ENCODE measurements around the gene PHKB.

The PHKB gene

GRCh38 chr16:47613251-47613650, 152.1 kb downstream of the PHKB start:
- in situ Hi-C loops (cut with MboI; ENCODE audit: low pct_unique_long_range_greater_than_20kb, low sequenced_read_pairs, unreplicated experiment): no loop called here
- TF ChIP-seq CTCF (IDR thresholded peaks at IDR 0.05; ENCODE audit: extremely low read depth, insufficient read depth, missing control alignments): no peak
- DNase-seq (ENCODE audit: low spot score): no peak

- DNase-seq (ENCODE audit: low spot score): no peak
- in situ Hi-C loops (cut with MboI; ENCODE audit: low pct_unique_long_range_greater_than_20kb, low sequenced_read_pairs, unreplicated experiment): no loop called here
- no peak for TF ChIP-seq CTCF (IDR thresholded peaks at IDR 0.05; ENCODE audit: extremely low read depth, insufficient read depth, missing control alignments)
Measured at GRCh38 chr16:47617732-47618131, 156.6 kb downstream of the PHKB start.

- no peak for TF ChIP-seq CTCF (IDR thresholded peaks at IDR 0.05; ENCODE audit: extremely low read depth, insufficient read depth, missing control alignments)
- in situ Hi-C loops (cut with MboI; ENCODE audit: low pct_unique_long_range_greater_than_20kb, low sequenced_read_pairs, unreplicated experiment): no loop called here
- no peak for DNase-seq (ENCODE audit: low spot score)
Measured at GRCh38 chr16:47622451-47623176, 161.5 kb downstream of the PHKB start.

GRCh38 chr16:47624563-47624962, 163.4 kb downstream of the PHKB start:
- no peak for DNase-seq (ENCODE audit: low spot score)
- TF ChIP-seq CTCF (IDR thresholded peaks at IDR 0.05; ENCODE audit: extremely low read depth, insufficient read depth, missing control alignments): no peak
- in situ Hi-C loops (cut with MboI; ENCODE audit: low pct_unique_long_range_greater_than_20kb, low sequenced_read_pairs, unreplicated experiment): no loop called here

GRCh38 chr16:47625115-47625567, 164.0 kb downstream of the PHKB start:
- TF ChIP-seq CTCF (IDR thresholded peaks at IDR 0.05; ENCODE audit: extremely low read depth, insufficient read depth, missing control alignments): no peak
- in situ Hi-C loops (cut with MboI; ENCODE audit: low pct_unique_long_range_greater_than_20kb, low sequenced_read_pairs, unreplicated experiment): no loop called here
- DNase-seq (ENCODE audit: low spot score): no peak

- TF ChIP-seq CTCF (IDR thresholded peaks at IDR 0.05; ENCODE audit: extremely low read depth, insufficient read depth, missing control alignments): no peak
- in situ Hi-C loops (cut with MboI; ENCODE audit: low pct_unique_long_range_greater_than_20kb, low sequenced_read_pairs, unreplicated experiment): no loop called here
- DNase-seq (ENCODE audit: low spot score): no peak
Measured at GRCh38 chr16:47626246-47626645, 165.1 kb downstream of the PHKB start.

Data from GM13977 (cell line).